Measurements from ENCODE around the gene CSNK2A1.
"Not testable (repeated sequence)": the region's sequence is repeated elsewhere in the genome, so short reads cannot be mapped to it uniquely, and the experiment has no call there.

The CSNK2A1 gene

GRCh38 chr20:543369-544152 lies at the start of gene CSNK2A1:
CSNK2A1 (minus strand) TSS chr20:543790; CDS start chr20:508551, 35,239 bp downstream.
- H3K9me3 Mint-ChIP-seq, result peaks cover 5% of the 10 kb centered on the region
- H3K27ac Mint-ChIP-seq, result peak within 1 kb of the TSS; percentile 99
- H3K36me3 Mint-ChIP-seq, result peaks cover 18% of the 10 kb centered on the region
- no peaks in the 10 kb centered on the region for H3K27me3 Mint-ChIP-seq
- H3K4me3 Mint-ChIP-seq, result peak within 1 kb of the TSS; percentile 94
- peaks cover 52% of the 10 kb centered on the region for H3K4me1 Mint-ChIP-seq

DNA sequence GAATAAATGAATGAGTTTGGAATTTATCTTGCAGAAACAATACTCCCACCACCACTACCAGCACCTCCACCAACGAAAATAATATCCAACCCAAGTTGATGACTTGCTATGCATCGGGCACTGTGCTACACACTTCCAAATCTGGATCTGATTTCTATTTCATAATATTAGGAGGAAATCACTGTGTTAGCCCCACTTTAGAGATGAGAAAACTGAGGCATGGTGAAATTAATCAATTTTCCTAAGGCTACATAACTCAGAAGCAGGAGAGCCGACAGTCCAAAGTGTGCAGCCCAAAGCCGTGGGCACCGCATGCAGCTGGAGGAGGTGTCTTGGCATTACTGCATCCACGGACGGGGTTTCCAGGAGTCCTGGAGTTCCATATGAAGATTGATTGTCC lies 48.9 kb upstream of the CSNK2A1 start:
- H3K27me3 Mint-ChIP-seq, result peaks cover 11% of the 10 kb centered on the region
- no peaks in the 10 kb centered on the region for H3K9me3 Mint-ChIP-seq
- no peak overlapping the region for H3K4me3 Mint-ChIP-seq
- H3K4me1 Mint-ChIP-seq, result no peaks in the 10 kb centered on the region
- no peaks in the 10 kb centered on the region for H3K36me3 Mint-ChIP-seq
- H3K27ac Mint-ChIP-seq, result no peak overlapping the region

- Mint-ChIP-seq H3K27me3 (peaks cover 11% of the 10 kb centered on the region), H3K9me3 (no peaks in the 10 kb centered on the region), H3K27ac (no peak overlapping the region), H3K36me3 (no peaks in the 10 kb centered on the region), H3K4me3 (no peak overlapping the region), H3K4me1 (no peaks in the 10 kb centered on the region)
Observed at GRCh38 chr20:591941-592340, 48.4 kb upstream of the CSNK2A1 start.

DNA sequence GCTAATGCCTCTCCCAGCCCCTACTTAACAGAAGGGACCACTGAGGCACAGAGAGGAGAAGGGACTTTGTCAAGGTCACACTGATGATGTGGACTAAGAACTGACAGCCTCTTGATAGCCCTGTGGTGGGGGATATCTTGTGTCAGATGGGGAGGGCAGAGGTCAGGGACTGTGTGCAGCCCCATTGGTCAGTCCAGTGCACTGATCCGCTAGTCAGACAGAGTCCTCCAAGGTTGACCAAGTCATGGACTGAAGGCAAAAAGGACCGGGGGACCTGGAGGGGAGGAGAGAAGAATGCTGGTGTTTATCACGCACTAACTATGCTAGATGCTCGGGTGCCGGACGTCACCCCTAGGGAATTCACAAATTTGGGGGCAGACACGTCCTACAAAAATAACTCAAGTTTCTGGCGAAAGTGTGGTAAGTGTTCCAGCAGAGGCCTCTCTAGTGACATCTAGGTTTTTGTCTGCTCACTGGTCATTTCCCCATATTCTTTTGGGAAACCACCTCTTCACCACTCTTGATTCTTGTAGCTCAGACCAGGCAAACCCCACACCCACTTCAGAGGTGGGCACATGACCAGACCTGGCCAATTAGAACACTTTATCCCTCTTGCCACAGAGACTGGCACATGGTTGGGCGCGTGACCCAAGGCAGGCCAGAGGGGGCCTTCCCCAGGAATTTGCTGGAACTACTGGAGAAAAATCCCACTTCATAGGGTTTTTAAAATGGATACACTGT lies 45.5 kb upstream of the CSNK2A1 start:
- Mint-ChIP-seq H3K4me3 (no peak overlapping the region), H3K27ac (peak overlapping the region; percentile 13), H3K4me1 (no peaks in the 10 kb centered on the region), H3K9me3 (no peaks in the 10 kb centered on the region), H3K27me3 (peaks cover 14% of the 10 kb centered on the region), H3K36me3 (no peaks in the 10 kb centered on the region)

DNA sequence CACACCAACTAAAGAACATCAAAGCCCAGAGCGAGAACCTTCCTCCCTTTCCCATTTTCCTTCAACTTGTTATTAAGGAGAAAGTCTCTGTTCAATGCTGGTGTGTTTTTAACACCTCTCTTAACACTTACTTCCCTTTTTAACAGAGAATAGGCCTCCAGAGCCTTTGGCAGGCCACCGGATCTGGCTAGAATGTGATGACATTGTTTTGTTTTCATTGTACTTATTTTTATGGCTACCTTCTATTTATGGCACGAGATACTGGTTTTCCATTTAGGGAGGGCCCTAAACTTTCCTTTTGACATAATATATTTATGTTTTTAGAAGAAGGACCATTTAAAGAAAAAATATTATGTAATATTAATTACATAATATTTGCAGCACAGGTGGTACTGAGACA lies 44.9 kb upstream of the CSNK2A1 start:
- Mint-ChIP-seq H3K27me3 (peaks cover 15% of the 10 kb centered on the region), H3K9me3 (no peaks in the 10 kb centered on the region), H3K4me1 (no peaks in the 10 kb centered on the region), H3K27ac (no peak overlapping the region), H3K4me3 (no peak overlapping the region), H3K36me3 (no peaks in the 10 kb centered on the region)

GRCh38 chr20:584971-585301 lies 41.3 kb upstream of the CSNK2A1 start:
- Mint-ChIP-seq H3K4me1 (no peaks in the 10 kb centered on the region), H3K27ac (no peak overlapping the region)

DNA sequence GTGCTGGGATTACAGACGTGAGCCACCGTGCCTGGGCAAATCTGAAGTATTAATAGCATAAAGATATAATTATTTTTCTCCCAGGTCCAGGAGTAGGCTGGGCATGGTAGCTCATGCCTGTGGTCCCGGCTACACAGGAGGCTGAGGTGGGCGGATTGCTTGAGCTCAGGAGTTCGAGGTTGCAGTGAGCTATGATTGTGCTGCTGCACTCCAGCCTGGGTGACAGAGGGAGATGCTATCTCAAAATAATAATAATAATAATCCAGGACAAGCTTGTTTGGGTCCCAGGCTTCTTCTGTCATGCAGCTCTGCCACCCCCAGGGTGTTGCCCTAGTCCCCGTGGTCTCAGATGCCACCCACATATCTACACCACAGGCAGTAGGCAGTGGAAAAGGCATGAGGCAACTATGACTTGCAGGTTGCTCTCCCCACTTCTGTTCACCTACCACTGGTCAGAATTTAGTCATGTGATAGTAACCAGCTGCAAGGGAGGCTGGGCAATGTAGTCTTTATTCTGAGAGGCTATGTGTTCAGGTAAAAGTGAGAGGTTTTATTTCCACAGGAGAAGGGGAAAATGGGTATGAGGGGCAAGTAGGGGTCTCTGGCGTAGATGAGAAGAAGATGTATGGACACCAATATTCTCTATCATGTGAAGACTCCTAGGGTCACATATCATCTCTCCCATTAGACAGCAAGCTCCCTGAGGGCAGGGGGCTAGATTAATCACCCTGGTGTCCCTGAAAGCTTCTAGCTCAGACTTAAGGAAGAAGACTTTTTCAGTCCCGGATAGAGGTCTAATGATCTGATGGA lies 40.8 kb upstream of the CSNK2A1 start:
- H3K36me3 Mint-ChIP-seq, result no peaks in the 10 kb centered on the region
- no peaks in the 10 kb centered on the region for H3K9me3 Mint-ChIP-seq
- H3K4me1 Mint-ChIP-seq, result no peaks in the 10 kb centered on the region
- H3K27me3 Mint-ChIP-seq, result peaks cover 11% of the 10 kb centered on the region
- H3K4me3 Mint-ChIP-seq, result no peak overlapping the region
- no peak overlapping the region for H3K27ac Mint-ChIP-seq

More at GRCh38 chr20:584971-585301, 41.3 kb upstream of the CSNK2A1 start:
- Mint-ChIP-seq H3K9me3 (no peaks in the 10 kb centered on the region), H3K4me3 (no peak overlapping the region), H3K36me3 (no peaks in the 10 kb centered on the region), H3K27me3 (peaks cover 11% of the 10 kb centered on the region)

DNA sequence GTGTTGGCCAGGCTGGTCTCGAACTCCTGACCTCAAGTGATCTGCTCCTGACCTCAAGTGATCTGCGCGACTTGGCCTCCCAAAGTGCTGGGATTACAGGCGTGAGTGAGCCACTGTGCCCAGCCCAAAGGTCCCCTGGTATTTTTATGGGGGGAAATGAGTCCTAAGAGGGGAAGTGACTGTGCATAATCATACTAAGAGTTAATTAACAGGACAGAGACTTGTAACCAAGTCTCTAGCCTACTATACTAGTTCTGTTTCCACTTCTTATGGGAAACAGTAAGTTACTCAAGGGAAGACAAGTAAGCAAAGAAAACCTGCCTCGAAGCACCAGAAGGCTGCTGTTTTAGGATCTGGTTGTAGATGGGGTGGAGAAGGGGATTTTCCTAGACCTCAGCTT lies 38.6 kb upstream of the CSNK2A1 start:
- no peaks in the 10 kb centered on the region for H3K9me3 Mint-ChIP-seq
- no peaks in the 10 kb centered on the region for H3K36me3 Mint-ChIP-seq
- peaks cover 11% of the 10 kb centered on the region for H3K27me3 Mint-ChIP-seq
- H3K4me3 Mint-ChIP-seq, result no peak overlapping the region
- H3K4me1 Mint-ChIP-seq, result no peaks in the 10 kb centered on the region
- H3K27ac Mint-ChIP-seq, result no peak overlapping the region

- not testable (repeated sequence) for H3K4me1 Mint-ChIP-seq, H3K27ac Mint-ChIP-seq, H3K36me3 Mint-ChIP-seq, H3K4me3 Mint-ChIP-seq, H3K9me3 Mint-ChIP-seq
- H3K27me3 Mint-ChIP-seq, result peaks cover 10% of the 10 kb centered on the region
Observed at GRCh38 chr20:578940-579690, 35.5 kb upstream of the CSNK2A1 start.

DNA sequence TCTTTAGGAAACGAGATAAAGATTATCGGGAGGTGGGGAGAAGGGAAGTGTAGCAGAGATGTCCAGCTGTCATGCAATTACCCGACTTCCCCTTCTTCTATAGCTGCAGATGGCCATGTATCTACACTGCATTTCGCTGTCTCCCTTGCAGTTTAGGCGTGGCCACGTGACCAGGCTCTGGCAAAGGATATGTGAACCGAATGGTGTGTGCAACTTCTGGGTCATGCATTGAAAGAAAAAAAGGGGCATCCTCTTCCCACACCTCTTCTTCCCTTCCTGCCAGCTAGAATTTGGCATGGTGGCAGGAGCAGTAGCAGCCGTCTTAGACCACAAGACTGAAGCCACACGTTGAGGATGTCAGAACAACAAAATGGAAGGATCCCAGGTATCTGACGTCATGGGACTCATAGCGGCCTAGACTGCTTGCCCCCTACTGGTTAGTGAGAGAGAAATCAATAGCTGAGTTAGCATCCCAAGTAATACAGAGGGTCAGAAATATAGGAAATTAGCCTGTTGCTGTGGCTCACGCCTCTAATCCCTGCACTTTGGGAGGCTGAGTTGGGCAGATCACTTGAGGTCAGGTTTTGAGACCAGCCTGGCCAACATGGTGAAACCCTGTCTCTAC lies 33.7 kb upstream of the CSNK2A1 start:
- no peaks in the 10 kb centered on the region for H3K9me3 Mint-ChIP-seq
- H3K36me3 Mint-ChIP-seq, result no peaks in the 10 kb centered on the region
- H3K27me3 Mint-ChIP-seq, result peaks cover 16% of the 10 kb centered on the region
- H3K4me3 Mint-ChIP-seq, result no peak overlapping the region
- H3K27ac Mint-ChIP-seq, result no peak overlapping the region
- no peaks in the 10 kb centered on the region for H3K4me1 Mint-ChIP-seq

DNA sequence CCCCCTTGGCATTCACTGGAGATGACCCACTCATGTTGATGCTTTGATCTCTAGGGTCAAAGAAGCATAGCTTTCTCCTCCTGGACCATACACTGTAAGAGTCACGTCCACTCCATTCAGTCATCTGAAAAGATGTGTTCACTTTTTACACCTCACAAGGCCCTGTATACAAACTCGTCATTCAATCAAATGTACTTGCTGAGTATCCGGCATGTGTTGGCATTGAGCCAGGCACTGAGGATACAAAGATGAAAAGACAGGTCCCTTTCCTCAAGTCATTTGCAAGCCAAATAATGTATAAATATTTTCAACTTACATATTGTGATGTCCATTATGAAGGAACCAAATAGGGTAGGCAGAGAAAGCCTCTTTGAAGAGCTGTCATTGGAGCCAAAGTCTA lies 32.6 kb upstream of the CSNK2A1 start:
- Mint-ChIP-seq H3K27ac (no peak overlapping the region), H3K4me1 (no peaks in the 10 kb centered on the region), H3K4me3 (no peak overlapping the region), H3K27me3 (peaks cover 17% of the 10 kb centered on the region), H3K36me3 (no peaks in the 10 kb centered on the region), H3K9me3 (no peaks in the 10 kb centered on the region)

GRCh38 chr20:575230-575629 lies 31.6 kb upstream of the CSNK2A1 start:
- no peaks in the 10 kb centered on the region for H3K36me3 Mint-ChIP-seq
- no peaks in the 10 kb centered on the region for H3K9me3 Mint-ChIP-seq
- H3K4me1 Mint-ChIP-seq, result no peaks in the 10 kb centered on the region
- H3K4me3 Mint-ChIP-seq, result no peak overlapping the region
- no peak overlapping the region for H3K27ac Mint-ChIP-seq
- H3K27me3 Mint-ChIP-seq, result peaks cover 17% of the 10 kb centered on the region

- Mint-ChIP-seq H3K36me3 (no peaks in the 10 kb centered on the region), H3K4me3 (no peak overlapping the region), H3K27ac (no peak overlapping the region), H3K27me3 (peaks cover 17% of the 10 kb centered on the region), H3K4me1 (no peaks in the 10 kb centered on the region), H3K9me3 (no peaks in the 10 kb centered on the region)
Observed at GRCh38 chr20:574297-574942, 30.8 kb upstream of the CSNK2A1 start.

DNA sequence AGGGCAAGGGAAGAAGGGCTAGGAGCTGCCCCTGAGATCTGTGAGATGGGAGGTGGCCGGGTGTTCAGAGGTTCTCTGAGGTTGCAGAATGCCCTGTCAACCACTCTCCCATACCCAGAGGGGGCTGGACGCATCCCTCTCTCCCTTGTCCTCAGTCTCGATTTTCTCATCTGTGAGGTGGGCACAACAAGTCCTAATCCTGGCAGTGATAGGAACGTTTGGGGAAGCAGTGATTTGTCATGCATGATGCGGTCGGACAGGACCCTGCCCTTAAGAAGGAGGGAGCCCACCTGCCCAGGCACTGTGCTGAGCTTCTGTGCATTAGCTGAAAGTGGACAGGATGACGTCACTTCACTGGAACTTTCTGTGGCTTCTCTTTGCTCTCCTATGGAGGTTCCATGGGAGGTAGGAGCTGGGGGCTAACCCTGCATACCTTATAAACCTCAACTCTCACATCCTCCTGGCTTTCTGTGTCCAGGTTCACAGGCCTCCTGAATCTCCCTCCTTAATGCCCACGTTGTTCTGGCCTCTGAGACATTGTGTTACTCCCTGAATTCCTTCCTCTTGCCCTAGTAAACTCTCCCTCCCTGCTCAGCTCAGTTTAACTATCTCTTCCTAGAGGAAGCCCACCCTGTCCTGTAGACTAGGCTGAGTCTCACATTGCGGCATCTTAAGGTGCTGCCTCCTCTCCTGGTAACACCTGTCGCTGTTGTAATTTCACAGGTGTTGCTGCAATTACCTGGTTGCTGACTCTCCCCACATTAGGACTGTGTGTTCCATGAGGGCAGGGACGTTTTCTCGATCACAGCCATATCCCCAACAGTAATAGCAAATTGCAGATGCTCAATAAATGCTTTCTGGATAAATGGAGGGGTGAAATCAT lies 30.1 kb upstream of the CSNK2A1 start:
- Mint-ChIP-seq H3K27ac (no peak overlapping the region), H3K4me3 (no peak overlapping the region), H3K36me3 (no peaks in the 10 kb centered on the region), H3K4me1 (no peaks in the 10 kb centered on the region), H3K27me3 (peaks cover 19% of the 10 kb centered on the region), H3K9me3 (no peaks in the 10 kb centered on the region)

Measured in activated naive CD4-positive, alpha-beta T cell treated with anti-CD3 and anti-CD28 coated beads, Interleukin-2, amount 50 U/mL, for 24 hours (primary cell).